Activated T-helper 2 cell treated with anti-CD3 and anti-CD28 coated beads, Interferon-gamma antibody, Interleukin-2, Interleukin-4, amounts not matched to agents 10 μg/mL and 5 μg/mL and 100 μg/mL, durations not matched to agents 14 hours and 24 hours and 36 hours (primary cell): ENCODE data around the gene POU6F2. TPM values are rescaled to one million over a fixed set of nuclear protein-coding genes. Genes with fewer than 3 reads are reported as not detected.
"Not testable (repeated sequence)": the region's sequence is repeated elsewhere in the genome, so short reads cannot be mapped to it uniquely, and the experiment has no call there.

ENCODE experiments used
- DNase-seq: peaks from one replicate; pipeline ENCODE4 v3.0.0; 2021; ENCODE audit warnings: low spot score
- H3K27ac Mint-ChIP-seq: one replicate; pipeline ENCODE4 v1.8.0; 2021; ENCODE audit warnings: mixed read lengths
- H3K27me3 Mint-ChIP-seq: one replicate; pipeline ENCODE4 v1.8.0; 2021; ENCODE audit warnings: low read depth, mixed read lengths
- H3K36me3 Mint-ChIP-seq: one replicate; pipeline ENCODE4 v1.8.0; 2021; ENCODE audit warnings: low read depth, mixed read lengths
- H3K4me1 Mint-ChIP-seq: one replicate; pipeline ENCODE4 v1.8.0; 2021; ENCODE audit warnings: low read depth, mixed read lengths
- H3K4me3 Mint-ChIP-seq: one replicate; pipeline ENCODE4 v1.8.0; 2021; ENCODE audit warnings: low read depth, mild to moderate bottlenecking, moderate library complexity, mixed read lengths
- H3K9me3 Mint-ChIP-seq: one replicate; pipeline ENCODE4 v1.8.0; 2021; ENCODE audit warnings: mixed read lengths
- intact Hi-C: fragments of 100-400 bp; cut with micrococcal nuclease; formaldehyde crosslinking; loops from one replicate; pipeline ENCODE4 v1.15.1; 2023
- total RNA-seq: library from RNA; stranded (reverse); gene quantifications from 2 replicates; pipeline ENCODE4 v1.2.3, GENCODE V29; 2022

Gene POU6F2
- total RNA-seq, 1 donor from 2014 or later, result 0.27 TPM

GRCh38 chr7:39005461-39005860 lies 27.8 kb downstream of the POU6F2 start:
- H3K4me3 Mint-ChIP-seq, result no peak overlapping the region
- no peaks in the 10 kb centered on the region for H3K4me1 Mint-ChIP-seq
- no peaks in the 10 kb centered on the region for H3K27me3 Mint-ChIP-seq
- no peaks in the 10 kb centered on the region for H3K36me3 Mint-ChIP-seq
- intact Hi-C loops, result no loop called here
- H3K9me3 Mint-ChIP-seq, result no peaks in the 10 kb centered on the region
- DNase-seq, result no peak
- no peak overlapping the region for H3K27ac Mint-ChIP-seq

DNA sequence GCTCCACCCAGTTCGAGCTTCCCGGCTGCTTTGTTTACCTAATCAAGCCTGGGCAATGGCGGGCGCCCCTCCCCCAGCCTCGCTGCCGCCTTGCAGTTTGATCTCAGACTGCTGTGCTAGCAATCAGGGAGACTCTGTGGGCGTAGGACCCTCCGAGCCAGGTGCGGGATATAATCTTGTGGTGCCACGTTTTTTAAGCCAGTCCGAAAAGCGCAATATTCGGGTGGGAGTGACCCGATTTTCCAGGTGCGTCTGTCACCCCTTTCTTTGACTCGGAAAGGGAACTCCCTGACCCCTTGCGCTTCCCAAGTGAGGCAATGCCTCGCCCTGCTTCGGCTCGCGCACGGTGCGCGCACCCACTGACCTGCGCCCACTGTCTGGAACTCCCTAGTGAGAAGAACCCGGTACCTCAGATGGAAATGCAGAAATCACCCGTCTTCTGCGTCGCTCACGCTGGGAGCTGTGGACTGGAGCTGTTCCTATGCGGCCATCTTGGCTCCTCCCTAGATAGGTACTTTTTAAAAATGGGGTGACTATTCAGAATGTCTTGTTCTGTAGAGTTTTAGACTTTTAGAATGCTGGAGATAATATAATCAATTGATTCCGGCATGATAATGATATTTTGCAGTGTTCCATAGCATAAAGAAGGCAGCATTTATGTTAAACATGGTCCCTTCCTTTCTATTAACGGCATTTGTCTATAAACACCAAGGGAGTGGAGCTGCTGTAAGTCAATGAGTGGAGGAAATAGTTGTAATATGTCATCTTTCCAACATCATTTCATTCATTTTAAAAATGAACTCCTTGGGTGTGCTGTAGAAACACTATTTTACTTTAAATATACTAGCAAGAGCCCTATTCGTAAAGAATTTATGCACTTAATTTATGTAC lies 35.6 kb downstream of the POU6F2 start:
- H3K9me3 Mint-ChIP-seq, DNase-seq, intact Hi-C loops, H3K36me3 Mint-ChIP-seq, H3K4me3 Mint-ChIP-seq, H3K4me1 Mint-ChIP-seq, H3K27ac Mint-ChIP-seq, H3K27me3 Mint-ChIP-seq: not testable (repeated sequence)

- intact Hi-C loops, result no loop called here
These were observed 38.9 kb downstream of the POU6F2 start for GRCh38 chr7:39016609-39017008.

GRCh38 chr7:39017369-39017915 lies 39.7 kb downstream of the POU6F2 start:
- intact Hi-C loops, result no loop called here
- Mint-ChIP-seq H3K27me3 (no peaks in the 10 kb centered on the region), H3K27ac (no peak overlapping the region), H3K9me3 (no peaks in the 10 kb centered on the region), H3K36me3 (no peaks in the 10 kb centered on the region), H3K4me1 (no peaks in the 10 kb centered on the region), H3K4me3 (no peak overlapping the region)
- DNase-seq, result no peak

More at GRCh38 chr7:39016609-39017008, 38.9 kb downstream of the POU6F2 start:
- no peak overlapping the region for H3K4me3 Mint-ChIP-seq
- no peaks in the 10 kb centered on the region for H3K9me3 Mint-ChIP-seq
- H3K36me3 Mint-ChIP-seq, result no peaks in the 10 kb centered on the region
- H3K27ac Mint-ChIP-seq, result no peak overlapping the region
- no peak for DNase-seq
- no peaks in the 10 kb centered on the region for H3K4me1 Mint-ChIP-seq
- no peaks in the 10 kb centered on the region for H3K27me3 Mint-ChIP-seq

DNA sequence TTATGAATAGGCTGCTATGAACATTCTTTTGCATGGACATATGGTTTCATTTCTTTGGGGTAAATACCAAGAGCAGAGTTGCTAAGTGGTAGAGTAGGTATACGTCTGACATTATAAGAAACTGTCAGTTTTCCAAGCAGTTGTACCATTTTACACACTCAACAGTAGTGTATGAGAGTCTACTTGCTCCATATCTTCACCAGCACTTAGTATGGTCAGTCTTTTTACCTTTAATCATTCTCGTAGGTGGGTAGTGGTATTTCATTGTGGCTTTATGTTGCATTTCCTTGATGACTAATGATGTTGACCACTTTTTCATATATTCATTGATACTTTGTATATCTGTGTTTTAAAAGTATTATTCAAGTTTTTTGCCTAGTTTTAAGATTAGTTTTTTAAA lies 45.1 kb downstream of the POU6F2 start:
- no peaks in the 10 kb centered on the region for H3K9me3 Mint-ChIP-seq
- H3K4me3 Mint-ChIP-seq, result no peak overlapping the region
- DNase-seq, result no peak
- H3K27ac Mint-ChIP-seq, result no peak overlapping the region
- intact Hi-C loops, result no loop called here
- H3K36me3 Mint-ChIP-seq, result no peaks in the 10 kb centered on the region
- no peaks in the 10 kb centered on the region for H3K4me1 Mint-ChIP-seq
- no peaks in the 10 kb centered on the region for H3K27me3 Mint-ChIP-seq

- Mint-ChIP-seq H3K4me3 (no peak overlapping the region), H3K9me3 (no peaks in the 10 kb centered on the region), H3K27ac (no peak overlapping the region), H3K27me3 (no peaks in the 10 kb centered on the region), H3K4me1 (no peaks in the 10 kb centered on the region), H3K36me3 (no peaks in the 10 kb centered on the region)
- intact Hi-C loops, result no loop called here
- DNase-seq, result no peak
These were observed 49.8 kb downstream of the POU6F2 start for GRCh38 chr7:39027491-39027890.

DNA sequence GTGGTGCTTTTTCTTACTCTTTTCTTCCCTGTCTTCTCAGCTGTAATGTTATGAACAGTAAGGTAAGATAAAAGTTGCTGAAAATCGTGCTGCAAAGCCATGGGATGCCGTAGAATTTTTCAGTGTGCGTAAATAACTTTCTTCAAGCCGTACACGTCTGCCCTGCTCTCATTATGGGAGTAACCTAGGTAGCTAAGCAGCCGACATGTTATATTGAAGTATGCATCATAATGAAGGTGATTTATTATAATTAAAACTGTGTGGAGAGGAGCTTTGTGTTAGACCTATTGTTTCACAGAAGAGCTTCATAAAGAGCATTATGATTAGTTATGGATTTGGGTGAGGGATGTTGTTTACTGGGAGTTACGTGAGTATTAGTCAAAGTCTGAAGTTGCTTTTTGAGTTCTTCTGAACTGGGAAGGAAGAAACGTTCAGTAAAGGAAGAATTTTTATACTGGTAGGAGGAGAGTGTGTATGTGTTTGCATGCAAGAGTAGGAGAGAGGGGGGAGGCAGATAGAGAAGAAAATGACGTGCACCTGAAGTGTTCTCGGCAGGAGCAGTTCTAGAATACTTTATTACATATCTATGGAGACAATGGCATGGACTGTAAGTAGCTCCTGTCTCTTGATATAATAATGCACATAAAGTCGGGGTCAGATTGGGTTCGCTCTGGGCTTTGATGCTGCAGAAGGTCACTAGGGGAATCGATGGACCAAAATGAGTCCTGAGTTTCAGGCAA lies 56.3 kb downstream of the POU6F2 start:
- no peaks in the 10 kb centered on the region for H3K9me3 Mint-ChIP-seq
- DNase-seq, result no peak
- H3K36me3 Mint-ChIP-seq, result no peaks in the 10 kb centered on the region
- no peaks in the 10 kb centered on the region for H3K4me1 Mint-ChIP-seq
- H3K27ac Mint-ChIP-seq, result no peak overlapping the region
- no peak overlapping the region for H3K4me3 Mint-ChIP-seq
- no peaks in the 10 kb centered on the region for H3K27me3 Mint-ChIP-seq
- intact Hi-C loops, result no loop called here

DNA sequence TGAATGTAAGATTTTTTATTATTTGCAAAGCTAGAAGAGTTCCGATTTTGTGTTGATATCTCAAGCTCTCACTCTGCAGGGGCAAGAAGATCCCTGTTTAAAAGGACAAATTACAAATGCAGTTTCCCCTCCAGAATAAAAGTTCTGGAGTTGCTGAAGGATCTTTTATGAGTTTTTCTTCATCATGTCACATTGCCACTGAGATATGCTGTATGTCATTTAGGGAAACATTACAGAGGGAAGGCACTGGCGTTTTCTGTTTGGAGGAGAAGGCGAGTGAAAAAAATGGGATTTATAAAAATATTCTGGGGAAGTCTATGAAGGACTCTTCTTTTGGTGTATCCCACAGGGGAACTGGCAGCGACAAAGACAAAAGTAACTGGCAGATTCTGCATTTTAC lies 57.4 kb downstream of the POU6F2 start:
- DNase-seq, result no peak
- Mint-ChIP-seq H3K9me3 (no peaks in the 10 kb centered on the region), H3K4me1 (no peaks in the 10 kb centered on the region), H3K4me3 (no peak overlapping the region), H3K36me3 (no peaks in the 10 kb centered on the region), H3K27me3 (no peaks in the 10 kb centered on the region), H3K27ac (no peak overlapping the region)
- intact Hi-C loops, result no loop called here

GRCh38 chr7:39035903-39036302 lies 58.2 kb downstream of the POU6F2 start:
- intact Hi-C loops, result no loop called here
- Mint-ChIP-seq H3K27ac (no peak overlapping the region), H3K27me3 (no peaks in the 10 kb centered on the region), H3K9me3 (no peaks in the 10 kb centered on the region), H3K36me3 (no peaks in the 10 kb centered on the region), H3K4me3 (no peak overlapping the region), H3K4me1 (no peaks in the 10 kb centered on the region)
- DNase-seq, result no peak

GRCh38 chr7:39042670-39043069 lies 65.0 kb downstream of the POU6F2 start:
- DNase-seq, result no peak
- intact Hi-C loops, result no loop called here
- H3K27me3 Mint-ChIP-seq, result no peaks in the 10 kb centered on the region
- H3K4me3 Mint-ChIP-seq, result no peak overlapping the region
- no peaks in the 10 kb centered on the region for H3K9me3 Mint-ChIP-seq
- no peak overlapping the region for H3K27ac Mint-ChIP-seq
- no peaks in the 10 kb centered on the region for H3K4me1 Mint-ChIP-seq
- H3K36me3 Mint-ChIP-seq, result no peaks in the 10 kb centered on the region

GRCh38 chr7:39043531-39043930 lies 65.8 kb downstream of the POU6F2 start:
- no peaks in the 10 kb centered on the region for H3K36me3 Mint-ChIP-seq
- H3K4me3 Mint-ChIP-seq, result no peak overlapping the region
- no peaks in the 10 kb centered on the region for H3K4me1 Mint-ChIP-seq
- H3K9me3 Mint-ChIP-seq, result no peaks in the 10 kb centered on the region
- H3K27ac Mint-ChIP-seq, result no peak overlapping the region
- no peak for DNase-seq
- peaks cover 2% of the 10 kb centered on the region for H3K27me3 Mint-ChIP-seq
- intact Hi-C loops, result no loop called here

DNA sequence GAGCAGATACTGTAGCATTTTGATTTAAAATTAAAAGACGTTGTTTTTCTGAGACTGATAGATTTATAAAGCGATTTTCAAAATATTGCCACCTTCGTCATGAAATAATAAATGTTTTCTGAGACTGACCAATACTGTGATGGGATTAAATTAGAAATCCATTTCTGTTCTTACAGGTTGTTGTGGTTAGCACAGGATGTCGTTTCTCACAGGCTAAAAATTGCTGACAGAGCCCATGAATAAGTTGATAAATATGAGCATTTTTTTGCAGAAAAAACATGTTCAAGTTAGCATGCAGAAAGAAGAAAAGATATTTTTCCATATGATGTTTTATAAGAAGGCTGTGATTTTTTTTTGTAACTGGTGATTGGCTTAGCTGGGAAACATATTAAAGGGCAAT lies 66.8 kb downstream of the POU6F2 start:
- Mint-ChIP-seq H3K36me3 (no peaks in the 10 kb centered on the region), H3K4me3 (no peak overlapping the region), H3K4me1 (no peaks in the 10 kb centered on the region), H3K9me3 (no peaks in the 10 kb centered on the region), H3K27ac (no peak overlapping the region), H3K27me3 (peaks cover 3% of the 10 kb centered on the region)
- no peak for DNase-seq
- intact Hi-C loops, result no loop called here

- Mint-ChIP-seq H3K27me3 (peaks cover 3% of the 10 kb centered on the region), H3K27ac (no peak overlapping the region), H3K4me1 (no peaks in the 10 kb centered on the region), H3K4me3 (no peak overlapping the region), H3K9me3 (no peaks in the 10 kb centered on the region), H3K36me3 (no peaks in the 10 kb centered on the region)
- no peak for DNase-seq
- intact Hi-C loops, result no loop called here
These were observed 67.5 kb downstream of the POU6F2 start for GRCh38 chr7:39045231-39045630.
